Left hindlimb (tissue), 1 donor: ENCODE measurements around the gene GRSF1.
"Not testable (repeated sequence)": the region's sequence is repeated elsewhere in the genome, so short reads cannot be mapped to it uniquely, and the experiment has no call there.

ENCODE experiments used
- DNase-seq: peaks from one replicate; pipeline ENCODE4 v3.0.0-alpha.2; 2018

The GRSF1 gene

GRCh38 chr4:70833675-70834074 lies 6.0 kb downstream of the GRSF1 start:
- no peak for DNase-seq

- DNase-seq, result no peak
Observed at GRCh38 chr4:70831293-70831692, 8.4 kb downstream of the GRSF1 start.

DNA sequence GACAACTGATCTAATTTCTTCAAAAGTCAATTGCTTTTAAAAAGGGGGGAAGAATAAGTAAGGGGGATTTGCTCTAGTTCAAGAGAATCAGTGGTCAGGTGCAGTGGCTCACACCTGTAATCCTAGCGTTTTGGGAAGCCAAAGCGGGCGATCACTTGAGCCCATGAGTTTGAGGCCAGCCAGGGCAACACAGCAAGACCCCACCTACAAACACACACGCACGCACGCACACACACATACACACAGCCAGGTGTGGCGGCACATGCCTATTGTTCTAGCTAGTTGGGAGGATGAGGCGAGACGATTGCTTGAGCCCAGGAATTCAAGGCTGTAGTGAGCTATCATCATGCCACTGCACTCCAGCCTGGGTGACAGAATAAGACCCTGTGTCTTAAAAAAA lies 9.6 kb downstream of the GRSF1 start:
- no peak for DNase-seq

DNA sequence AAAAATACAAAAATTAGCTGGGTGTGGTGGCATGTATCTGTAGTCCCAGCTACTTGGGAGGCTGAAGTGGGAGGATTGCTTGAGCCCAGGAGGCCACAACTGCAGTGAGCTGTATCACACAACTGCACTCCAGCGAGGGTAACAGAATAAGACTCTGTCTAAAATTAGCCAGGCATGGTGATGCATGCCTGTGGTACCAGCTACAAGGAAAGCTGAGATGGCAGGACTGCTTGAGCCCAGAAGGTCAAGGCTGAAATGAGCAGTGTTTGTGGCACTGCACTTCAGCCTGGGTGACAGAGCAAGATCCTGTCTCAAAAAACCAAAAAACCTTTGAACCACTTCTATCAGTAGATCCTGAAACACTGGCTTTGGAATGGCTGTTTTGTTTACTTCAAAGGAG lies 10.2 kb downstream of the GRSF1 start:
- DNase-seq, result no peak

GRCh38 chr4:70829015-70829414 lies 10.7 kb downstream of the GRSF1 start:
- no peak for DNase-seq

- DNase-seq, result no peak
Observed at GRCh38 chr4:70818921-70819320, 20.8 kb downstream of the GRSF1 start.

- no peak for DNase-seq
Observed at GRCh38 chr4:70818173-70818855, 21.4 kb downstream of the GRSF1 start.

- no peak for DNase-seq
Observed at GRCh38 chr4:70816894-70817293, 22.8 kb downstream of the GRSF1 start.

DNA sequence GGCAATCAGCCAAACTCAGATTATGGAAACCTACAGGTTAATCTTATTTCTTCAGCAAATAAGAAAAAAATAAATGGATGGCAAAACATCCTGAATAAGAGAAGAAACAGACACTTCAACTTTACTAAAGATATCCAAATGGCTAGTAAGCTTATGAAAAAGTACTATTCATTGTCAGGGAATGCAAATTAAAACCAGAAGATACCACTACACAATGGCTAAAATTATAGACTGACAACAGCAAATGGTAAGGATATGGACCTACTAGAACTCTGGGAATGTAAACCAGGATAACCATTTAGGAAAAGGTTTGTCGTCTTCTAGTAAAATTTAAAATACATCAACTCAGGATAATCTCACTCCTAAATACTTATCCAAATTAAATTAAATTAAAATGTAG lies 24.3 kb downstream of the GRSF1 start:
- no peak for DNase-seq

GRCh38 chr4:70808151-70808550 lies 31.5 kb downstream of the GRSF1 start:
- DNase-seq, result no peak

DNA sequence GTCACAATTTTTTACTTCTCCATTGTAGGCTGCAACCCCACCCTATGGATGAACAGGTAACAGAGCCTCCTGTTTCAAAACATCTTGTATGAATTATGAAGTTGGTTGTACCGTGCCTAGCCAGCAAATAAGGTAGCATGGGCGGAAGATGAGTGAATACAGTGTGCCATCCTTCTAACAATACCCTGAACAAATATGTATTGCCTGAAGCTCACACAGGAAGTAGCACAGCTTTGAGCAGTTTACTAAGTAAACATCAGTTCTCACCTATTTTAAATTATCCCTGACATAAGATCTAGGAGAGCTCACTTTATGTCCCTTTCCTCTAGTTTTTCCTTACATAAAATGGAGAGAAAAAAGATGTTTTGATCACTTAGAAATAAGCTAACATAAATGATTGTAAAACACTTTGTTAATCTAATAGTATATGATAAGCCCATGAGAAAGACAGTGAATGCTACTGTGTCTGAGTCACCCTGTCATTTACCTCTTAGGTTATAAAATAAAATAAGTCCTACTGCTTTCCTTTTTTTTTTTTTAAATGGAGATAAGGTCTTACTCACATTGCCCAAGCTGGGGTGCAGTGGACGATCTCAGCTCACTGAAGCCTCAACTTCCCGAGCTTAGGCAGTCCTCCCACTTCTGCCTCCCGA lies 36.6 kb downstream of the GRSF1 start:
- DNase-seq, result no peak

GRCh38 chr4:70801265-70801809 lies 38.4 kb downstream of the GRSF1 start:
- no peak for DNase-seq

- no peak for DNase-seq
Observed at GRCh38 chr4:70793626-70794025, 46.1 kb downstream of the GRSF1 start.

- DNase-seq, result no peak
Observed at GRCh38 chr4:70788733-70789132, 51.0 kb downstream of the GRSF1 start.

DNA sequence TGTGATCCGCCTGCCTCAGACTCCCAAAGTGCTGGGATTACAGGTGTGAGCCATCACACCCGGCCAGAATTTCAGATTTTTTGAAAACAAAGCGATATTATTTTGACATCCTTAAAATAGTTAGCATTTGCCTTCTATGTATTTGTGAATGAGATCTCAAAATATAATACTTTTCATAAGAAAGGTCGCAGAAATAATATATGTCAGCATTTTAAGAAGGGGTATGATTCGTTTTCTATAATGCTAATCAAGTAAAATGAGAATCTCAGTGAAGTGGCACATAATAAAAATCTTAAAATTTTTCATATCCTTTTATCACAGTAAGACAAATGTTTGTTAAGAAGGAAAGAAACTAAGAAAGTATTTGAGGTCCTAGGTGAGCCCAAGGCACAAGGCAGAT lies 52.2 kb downstream of the GRSF1 start:
- DNase-seq, result no peak

- DNase-seq, result no peak
Observed at GRCh38 chr4:70783096-70783495, 56.6 kb downstream of the GRSF1 start.

GRCh38 chr4:70778888-70779422 lies 60.7 kb downstream of the GRSF1 start:
- DNase-seq, result no peak

- no peak for DNase-seq
Observed at GRCh38 chr4:70772929-70773555, 66.6 kb downstream of the GRSF1 start.

DNA sequence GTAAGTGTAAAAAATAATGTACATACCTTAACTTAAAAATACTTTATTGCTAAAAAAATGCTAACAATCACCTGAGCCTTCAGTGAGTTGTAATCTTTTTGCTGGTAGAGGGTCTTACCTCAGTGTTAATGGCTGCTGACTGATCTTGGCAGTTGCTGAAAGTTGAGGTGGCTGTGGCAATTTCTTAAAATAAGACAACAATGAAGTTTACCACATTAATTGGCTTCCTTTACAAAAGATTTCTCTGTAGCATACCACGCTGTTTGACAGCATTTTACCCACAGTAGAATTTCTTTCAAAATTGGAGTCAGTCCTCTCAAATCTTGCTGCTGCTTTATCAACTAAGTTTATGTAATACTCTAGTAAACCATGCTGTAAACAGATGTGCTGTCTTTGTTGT lies 70.3 kb downstream of the GRSF1 start:
- DNase-seq, result not testable (repeated sequence)

GRCh38 chr4:70768301-70768948 lies 71.3 kb downstream of the GRSF1 start:
- DNase-seq, result no peak
